ENCODE measurements around the gene MARCO.

Gene MARCO

DNA sequence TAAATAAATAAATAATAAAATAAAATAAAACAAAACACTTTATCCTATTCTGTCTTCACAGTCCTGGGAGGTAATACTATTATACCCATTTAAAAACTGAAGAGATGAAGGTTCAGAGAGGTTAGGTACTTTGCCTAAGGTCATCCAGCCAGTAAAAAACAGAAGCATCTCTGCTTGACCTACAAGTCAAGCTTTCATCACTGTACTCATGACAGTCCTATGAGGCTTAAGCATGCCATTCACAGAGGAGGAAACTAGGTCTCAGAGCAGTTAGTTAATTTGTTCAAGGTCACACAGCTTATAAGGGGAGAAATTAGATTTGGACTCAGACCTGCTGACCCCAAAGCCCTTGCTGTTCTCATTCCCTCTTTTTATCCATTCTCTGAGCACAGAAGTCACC is 77.5 kb downstream of the MARCO start:
- Histone ChIP-seq H3K9me3 (ENCODE audit: control extremely low read depth in 1 of 5, control insufficient read depth in 4 of 5, insufficient read depth in 2 of 5, low read depth in 1 of 5, low read length in 4 of 5) (no peaks in the 10 kb centered on the region), H3K27ac (ENCODE audit: insufficient read depth in 1 of 2, low read depth in 1 of 2, low read length in 2 of 2, poor library complexity in 1 of 2, severe bottlenecking in 2 of 2) (no peak overlapping the region), H3K36me3 (ENCODE audit: control insufficient read depth in 4 of 4, insufficient read depth in 4 of 4, low read length in 3 of 4) (no peaks in the 10 kb centered on the region), H3K4me1 (ENCODE audit: control extremely low read depth in 1 of 4, control insufficient read depth in 4 of 4, insufficient read depth in 4 of 4, low read length in 3 of 4) (no peaks in the 10 kb centered on the region), H3K27me3 (replicated peaks in 2 of 5; ENCODE audit: control insufficient read depth in 4 of 5, insufficient read depth in 5 of 5, low read length in 4 of 5) (peaks cover 0 to 24% (median 2%) of the 10 kb centered on the region in 5 experiments), H3K4me3 (ENCODE audit: control insufficient read depth in 1 of 7, extremely low read depth in 1 of 7, insufficient read depth in 4 of 7, low read depth in 2 of 7, low read length in 6 of 7) (no peak overlapping the region)
- CTCF ChIA-PET, result no interaction called here
- POLR2A ChIA-PET, result no interaction called here
- no peak for DNase-seq

DNA sequence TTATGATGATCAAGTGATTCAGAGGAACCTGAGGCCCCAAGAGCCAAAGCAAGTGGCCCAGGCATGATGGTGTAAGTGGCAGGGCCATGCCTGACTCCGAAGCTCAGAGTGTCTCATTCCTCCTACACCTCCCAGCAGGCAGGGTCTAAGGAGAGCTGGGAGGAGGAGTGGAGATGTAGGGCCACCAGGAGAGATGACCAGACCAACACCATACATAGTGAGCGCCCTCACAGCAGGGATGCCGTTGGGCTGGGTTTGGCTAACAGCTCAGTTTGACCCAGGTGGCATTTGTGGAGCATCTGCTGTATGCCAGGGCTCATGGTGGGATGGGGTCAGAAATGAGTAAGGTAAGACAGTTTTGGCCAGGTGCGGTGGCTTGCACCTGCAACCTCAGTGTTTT is 80.7 kb downstream of the MARCO start:
- Histone ChIP-seq H3K36me3 (ENCODE audit: control insufficient read depth in 4 of 4, insufficient read depth in 4 of 4, low read length in 3 of 4) (no peaks in the 10 kb centered on the region), H3K4me1 (ENCODE audit: control extremely low read depth in 1 of 4, control insufficient read depth in 4 of 4, insufficient read depth in 4 of 4, low read length in 3 of 4) (no peaks in the 10 kb centered on the region), H3K9me3 (ENCODE audit: control extremely low read depth in 1 of 5, control insufficient read depth in 4 of 5, insufficient read depth in 2 of 5, low read depth in 1 of 5, low read length in 4 of 5) (no peaks in the 10 kb centered on the region), H3K4me3 (ENCODE audit: control insufficient read depth in 1 of 7, extremely low read depth in 1 of 7, insufficient read depth in 4 of 7, low read depth in 2 of 7, low read length in 6 of 7) (no peak overlapping the region), H3K27me3 (replicated peaks in 2 of 5; ENCODE audit: control insufficient read depth in 4 of 5, insufficient read depth in 5 of 5, low read length in 4 of 5) (peaks cover 0 to 17% (median 2%) of the 10 kb centered on the region in 5 experiments), H3K27ac (ENCODE audit: insufficient read depth in 1 of 2, low read depth in 1 of 2, low read length in 2 of 2, poor library complexity in 1 of 2, severe bottlenecking in 2 of 2) (no peak overlapping the region)
- CTCF ChIA-PET, result interaction anchor here (1.4 kb wide), 1 partner anchor 12 kb away, joined by 3 read pairs; no protein-coding TSS in a partner anchor
- POLR2A ChIA-PET, result no interaction called here
- WGBS (ENCODE audit: insufficient coverage), result 75% methylated on average over 2 of the region's 4 CpGs
- no peak for DNase-seq

DNA sequence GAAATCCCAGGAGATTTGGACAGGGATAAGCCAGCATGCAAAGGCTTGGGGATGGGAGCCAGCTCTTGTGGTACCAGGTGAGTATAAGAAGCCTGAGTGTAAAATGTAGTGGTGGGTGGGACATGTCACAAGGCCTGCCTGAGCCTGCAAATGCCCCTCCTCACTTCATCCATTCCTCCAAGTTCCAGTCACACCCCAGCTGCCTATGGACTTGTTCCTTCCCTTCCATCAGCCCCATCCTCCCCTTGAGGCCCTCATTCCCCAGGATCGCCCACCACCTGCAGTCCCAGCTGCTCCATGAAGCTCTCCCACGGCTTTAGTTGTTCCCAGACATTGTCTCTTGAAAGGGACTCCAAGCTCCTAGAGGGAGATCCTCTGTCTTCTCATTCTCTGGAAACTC is 81.5 kb downstream of the MARCO start:
- Histone ChIP-seq H3K27ac (ENCODE audit: insufficient read depth in 1 of 2, low read depth in 1 of 2, low read length in 2 of 2, poor library complexity in 1 of 2, severe bottlenecking in 2 of 2) (no peak overlapping the region), H3K27me3 (replicated peaks in 2 of 5; ENCODE audit: control insufficient read depth in 4 of 5, insufficient read depth in 5 of 5, low read length in 4 of 5) (peaks cover 0 to 17% (median 2%) of the 10 kb centered on the region in 5 experiments), H3K4me1 (ENCODE audit: control extremely low read depth in 1 of 4, control insufficient read depth in 4 of 4, insufficient read depth in 4 of 4, low read length in 3 of 4) (no peaks in the 10 kb centered on the region), H3K9me3 (ENCODE audit: control extremely low read depth in 1 of 5, control insufficient read depth in 4 of 5, insufficient read depth in 2 of 5, low read depth in 1 of 5, low read length in 4 of 5) (no peaks in the 10 kb centered on the region), H3K36me3 (ENCODE audit: control insufficient read depth in 4 of 4, insufficient read depth in 4 of 4, low read length in 3 of 4) (no peaks in the 10 kb centered on the region), H3K4me3 (ENCODE audit: control insufficient read depth in 1 of 7, extremely low read depth in 1 of 7, insufficient read depth in 4 of 7, low read depth in 2 of 7, low read length in 6 of 7) (no peak overlapping the region)
- ChIA-PET POLR2A (no interaction called here), CTCF (no interaction called here)
- no peak for DNase-seq
- WGBS (ENCODE audit: insufficient coverage), result 76% methylated on average over 2 of the region's 2 CpGs

DNA sequence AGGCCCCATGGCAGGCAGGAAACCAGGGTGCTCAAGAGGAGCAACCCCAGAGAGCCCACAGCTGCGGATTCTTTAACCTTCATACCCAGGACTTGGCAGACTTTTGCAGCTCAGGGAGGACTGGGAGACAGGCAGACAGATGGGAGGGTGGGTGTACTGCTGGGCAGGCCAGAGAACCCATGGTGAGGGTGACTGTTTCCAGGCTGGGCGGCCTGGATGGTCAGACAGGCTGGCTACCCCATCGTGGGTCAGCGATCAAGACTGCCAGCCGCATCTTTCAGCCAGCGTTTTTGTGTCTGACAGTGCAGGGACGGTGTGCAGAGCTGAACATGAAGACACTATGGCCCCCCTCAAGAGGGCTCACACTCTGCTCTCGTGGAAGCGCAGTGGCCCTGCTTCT is 82.2 kb downstream of the MARCO start:
- H3K27ac ChIP-seq (ENCODE audit: insufficient read depth in 1 of 2, low read depth in 1 of 2, low read length in 2 of 2, poor library complexity in 1 of 2, severe bottlenecking in 2 of 2), result no peak overlapping the region
- DNase-seq, result no peak
- H3K4me1 ChIP-seq (ENCODE audit: control extremely low read depth in 1 of 4, control insufficient read depth in 4 of 4, insufficient read depth in 4 of 4, low read length in 3 of 4), result no peaks in the 10 kb centered on the region
- 89% methylated on average over 7 of the region's 9 CpGs for WGBS (ENCODE audit: insufficient coverage)
- CTCF ChIA-PET, result no interaction called here
- peaks cover 0 to 22% (median 2%) of the 10 kb centered on the region in 5 experiments for H3K27me3 ChIP-seq (replicated peaks in 2 of 5; ENCODE audit: control insufficient read depth in 4 of 5, insufficient read depth in 5 of 5, low read length in 4 of 5)
- no peaks in the 10 kb centered on the region for H3K36me3 ChIP-seq (ENCODE audit: control insufficient read depth in 4 of 4, insufficient read depth in 4 of 4, low read length in 3 of 4)
- H3K9me3 ChIP-seq (ENCODE audit: control extremely low read depth in 1 of 5, control insufficient read depth in 4 of 5, insufficient read depth in 2 of 5, low read depth in 1 of 5, low read length in 4 of 5), result no peaks in the 10 kb centered on the region
- H3K4me3 ChIP-seq (ENCODE audit: control insufficient read depth in 1 of 7, extremely low read depth in 1 of 7, insufficient read depth in 4 of 7, low read depth in 2 of 7, low read length in 6 of 7), result no peak overlapping the region
- POLR2A ChIA-PET, result no interaction called here

DNA sequence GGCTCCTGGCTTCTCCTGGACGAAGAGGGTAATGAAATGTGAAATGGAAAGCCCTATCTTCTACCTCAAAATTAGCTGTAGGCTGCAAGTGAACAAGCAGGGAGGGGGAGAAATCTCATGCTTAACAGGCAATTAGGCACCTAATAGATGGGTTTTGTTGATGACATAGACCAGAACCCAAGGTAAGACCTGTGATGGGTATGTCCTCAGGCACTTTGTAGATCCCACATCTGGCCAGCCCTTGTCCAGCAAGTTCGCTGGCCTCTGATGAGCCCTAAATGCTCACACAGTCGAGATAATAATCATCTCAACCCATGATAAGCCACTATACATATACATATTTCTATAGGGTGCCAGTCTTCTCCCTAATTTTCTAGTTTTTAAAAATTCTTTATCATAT is 82.6 kb downstream of the MARCO start:
- no peak for DNase-seq
- H3K9me3 ChIP-seq (ENCODE audit: control extremely low read depth in 1 of 5, control insufficient read depth in 4 of 5, insufficient read depth in 2 of 5, low read depth in 1 of 5, low read length in 4 of 5), result no peaks in the 10 kb centered on the region
- peaks cover 0 to 26% (median 2%) of the 10 kb centered on the region in 5 experiments for H3K27me3 ChIP-seq (replicated peaks in 2 of 5; ENCODE audit: control insufficient read depth in 4 of 5, insufficient read depth in 5 of 5, low read length in 4 of 5)
- H3K36me3 ChIP-seq (ENCODE audit: control insufficient read depth in 4 of 4, insufficient read depth in 4 of 4, low read length in 3 of 4), result no peaks in the 10 kb centered on the region
- CTCF ChIA-PET, result interaction anchor here (1.3 kb wide), 1 partner anchor 12 kb away, joined by 3 read pairs; no protein-coding TSS in a partner anchor
- H3K4me1 ChIP-seq (ENCODE audit: control extremely low read depth in 1 of 4, control insufficient read depth in 4 of 4, insufficient read depth in 4 of 4, low read length in 3 of 4), result no peaks in the 10 kb centered on the region
- WGBS (ENCODE audit: insufficient coverage), result no CpG with 5 or more reads among the region's 3 CpGs
- H3K4me3 ChIP-seq (ENCODE audit: control insufficient read depth in 1 of 7, extremely low read depth in 1 of 7, insufficient read depth in 4 of 7, low read depth in 2 of 7, low read length in 6 of 7), result no peak overlapping the region
- no peak overlapping the region for H3K27ac ChIP-seq (ENCODE audit: insufficient read depth in 1 of 2, low read depth in 1 of 2, low read length in 2 of 2, poor library complexity in 1 of 2, severe bottlenecking in 2 of 2)
- POLR2A ChIA-PET, result no interaction called here

DNA sequence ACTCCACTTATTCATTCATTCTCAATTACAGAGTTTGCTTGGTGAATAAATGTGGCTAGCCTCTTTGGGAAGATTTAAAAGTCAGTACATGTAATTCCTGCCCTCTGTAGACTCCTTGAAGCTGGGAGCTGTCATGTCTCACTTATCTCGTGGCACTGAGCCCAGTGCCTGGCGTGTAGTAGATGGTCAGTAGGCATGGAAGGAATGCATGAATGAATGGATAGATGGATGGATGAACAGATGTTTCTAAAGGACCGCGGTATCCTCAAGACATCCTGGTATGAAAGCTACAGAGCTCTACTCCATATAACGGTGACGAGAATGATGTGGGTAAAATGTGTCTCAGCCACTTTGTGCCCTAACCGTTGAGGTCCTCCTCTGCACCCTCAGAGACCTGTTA is 83.0 kb downstream of the MARCO start:
- no peaks in the 10 kb centered on the region for H3K36me3 ChIP-seq (ENCODE audit: control insufficient read depth in 4 of 4, insufficient read depth in 4 of 4, low read length in 3 of 4)
- peaks cover 0 to 30% (median 4%) of the 10 kb centered on the region in 5 experiments for H3K27me3 ChIP-seq (replicated peaks in 2 of 5; ENCODE audit: control insufficient read depth in 4 of 5, insufficient read depth in 5 of 5, low read length in 4 of 5)
- WGBS (ENCODE audit: insufficient coverage), result 98% methylated on average over 7 of the region's 7 CpGs
- H3K4me3 ChIP-seq (ENCODE audit: control insufficient read depth in 1 of 7, extremely low read depth in 1 of 7, insufficient read depth in 4 of 7, low read depth in 2 of 7, low read length in 6 of 7), result no peak overlapping the region
- H3K27ac ChIP-seq (ENCODE audit: insufficient read depth in 1 of 2, low read depth in 1 of 2, low read length in 2 of 2, poor library complexity in 1 of 2, severe bottlenecking in 2 of 2), result no peak overlapping the region
- CTCF ChIA-PET, result interaction anchor here (1.3 kb wide), 1 partner anchor 13 kb away, joined by 3 read pairs; no protein-coding TSS in a partner anchor
- H3K4me1 ChIP-seq (ENCODE audit: control extremely low read depth in 1 of 4, control insufficient read depth in 4 of 4, insufficient read depth in 4 of 4, low read length in 3 of 4), result no peaks in the 10 kb centered on the region
- DNase-seq, result no peak
- no peaks in the 10 kb centered on the region for H3K9me3 ChIP-seq (ENCODE audit: control extremely low read depth in 1 of 5, control insufficient read depth in 4 of 5, insufficient read depth in 2 of 5, low read depth in 1 of 5, low read length in 4 of 5)
- POLR2A ChIA-PET, result no interaction called here

DNA sequence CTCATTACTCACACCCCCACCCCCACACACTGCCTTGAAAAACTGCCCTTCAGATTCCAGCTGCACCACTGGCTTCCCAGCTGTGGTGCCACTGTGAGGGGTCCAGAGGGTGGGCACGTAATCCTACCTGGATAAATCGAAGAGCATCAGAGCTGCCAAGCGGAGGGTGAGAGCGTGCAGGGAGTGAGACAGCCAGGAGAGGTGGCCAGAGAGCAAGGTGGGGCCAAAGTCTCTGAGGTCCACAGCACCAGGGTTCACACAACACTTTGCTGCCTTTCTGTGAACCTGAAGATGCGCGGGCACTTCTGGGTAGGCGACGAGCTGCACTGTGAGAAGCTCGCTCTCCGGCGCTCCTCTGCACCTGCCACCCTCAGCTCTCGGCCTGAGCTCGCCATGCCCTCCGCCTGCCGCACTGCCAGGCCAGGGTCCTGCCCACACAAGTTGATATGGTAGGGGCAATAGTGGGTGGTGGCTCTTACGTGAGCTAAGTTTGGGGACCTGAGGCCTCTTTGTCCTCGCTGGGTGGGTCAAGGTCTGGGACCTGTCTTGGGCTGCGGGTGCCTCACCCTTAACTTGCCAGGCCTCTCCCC is 83.9 kb downstream of the MARCO start:
- Histone ChIP-seq H3K27ac (ENCODE audit: insufficient read depth in 1 of 2, low read depth in 1 of 2, low read length in 2 of 2, poor library complexity in 1 of 2, severe bottlenecking in 2 of 2) (no peak overlapping the region), H3K9me3 (ENCODE audit: control extremely low read depth in 1 of 5, control insufficient read depth in 4 of 5, insufficient read depth in 2 of 5, low read depth in 1 of 5, low read length in 4 of 5) (no peaks in the 10 kb centered on the region), H3K4me3 (ENCODE audit: control insufficient read depth in 1 of 7, extremely low read depth in 1 of 7, insufficient read depth in 4 of 7, low read depth in 2 of 7, low read length in 6 of 7) (no peak overlapping the region), H3K27me3 (replicated peaks in 2 of 5; ENCODE audit: control insufficient read depth in 4 of 5, insufficient read depth in 5 of 5, low read length in 4 of 5) (peaks cover 0 to 30% (median 6%) of the 10 kb centered on the region in 5 experiments), H3K36me3 (ENCODE audit: control insufficient read depth in 4 of 4, insufficient read depth in 4 of 4, low read length in 3 of 4) (no peaks in the 10 kb centered on the region), H3K4me1 (ENCODE audit: control extremely low read depth in 1 of 4, control insufficient read depth in 4 of 4, insufficient read depth in 4 of 4, low read length in 3 of 4) (no peaks in the 10 kb centered on the region)
- POLR2A ChIA-PET, result no interaction called here
- WGBS (ENCODE audit: insufficient coverage), result 87% methylated on average over 18 of the region's 18 CpGs
- CTCF ChIA-PET, result interaction anchor here (1.3 kb wide), 1 partner anchor 14 kb away, joined by 3 read pairs; no protein-coding TSS in a partner anchor
- no peak for DNase-seq

Measured in common myeloid progenitor, CD34-positive (primary cell).